BLaER1 treated with 17β-estradiol and CSF1 and Interleukin-3, amounts not matched to agents 10 nM and 100 nM (cell line): ENCODE data around the gene CDKN2B.
"Not testable (repeated sequence)": the region's sequence is repeated elsewhere in the genome, so short reads cannot be mapped to it uniquely, and the experiment has no call there.

Source experiments
- H3K27ac ChIP-seq, 11 experiments: shearing (Covaris generic); formaldehyde crosslinking; 2 replicates each; pipeline ENCODE4 v1.8.1; 2022
- H3K27me3 ChIP-seq, 11 experiments: shearing (Covaris generic); formaldehyde crosslinking; 2 replicates each; pipeline ENCODE4 v1.8.1; 2022
- H3K36me3 ChIP-seq, 11 experiments: shearing (Covaris generic); formaldehyde crosslinking; 2 replicates each; pipeline ENCODE4 v1.8.1; 2022
- H3K4me1 ChIP-seq, 10 experiments: shearing (Covaris generic); formaldehyde crosslinking; 2 replicates each; pipeline ENCODE4 v1.8.1; 2022
- H3K4me2 ChIP-seq, 11 experiments: shearing (Covaris generic); formaldehyde crosslinking; 2 replicates each; pipeline ENCODE4 v1.8.1; 2022
- H3K4me3 ChIP-seq, 10 experiments: shearing (Covaris generic); formaldehyde crosslinking; 2 replicates each; pipeline ENCODE4 v1.8.1; 2022
- H3K9ac ChIP-seq, 11 experiments: shearing (Covaris generic); formaldehyde crosslinking; 2 replicates each; pipeline ENCODE4 v1.8.1; 2022
- H3K9me3 ChIP-seq, 11 experiments: shearing (Covaris generic); formaldehyde crosslinking; replicated peaks in 1 of 11; 2 replicates each; pipeline ENCODE4 v1.8.1; 2022
- H4K20me1 ChIP-seq, 11 experiments: shearing (Covaris generic); formaldehyde crosslinking; 2 replicates each; pipeline ENCODE4 v1.8.1; 2022
- Cebpa-rat ChIP-seq, 11 experiments: shearing (Covaris generic); IDR thresholded peaks; 2 replicates each; pipeline ENCODE4 v1.8.1; 2022

The CDKN2B gene

DNA sequence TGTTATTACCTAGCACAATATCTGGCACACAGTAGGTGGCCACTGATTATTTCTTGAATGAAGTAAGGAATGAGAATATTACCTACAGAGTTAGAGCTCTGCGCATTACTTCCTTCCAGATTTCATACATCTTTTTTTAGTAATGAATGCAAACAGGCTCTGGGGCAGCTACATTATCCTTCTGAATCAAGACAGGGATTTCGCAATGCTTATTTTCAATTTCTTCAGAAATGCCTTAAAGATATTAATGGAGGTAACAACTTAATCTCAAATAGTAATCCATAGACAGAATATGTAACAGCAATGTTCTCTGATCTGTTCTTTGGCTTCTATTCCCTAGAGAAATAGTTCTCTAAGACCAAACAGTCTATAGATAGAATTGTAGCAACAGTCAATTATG, 47.5 kb downstream of the CDKN2B start:
- peaks cover 38 to 42% (median 41%) of the 10 kb centered on the region in 11 experiments for H3K27me3 ChIP-seq
- H4K20me1 ChIP-seq: peaks cover 0 to 20% (median 16%) of the 10 kb centered on the region in 11 experiments; a peak in 16 of 22 replicates
- TF ChIP-seq Cebpa-rat (IDR thresholded peaks at IDR 0.05): peak in 4 of 11 experiments; percentile 10 to 84 (median 70); a peak in 9 of 22 replicates
- H3K4me1 ChIP-seq: peaks cover 9 to 21% (median 12%) of the 10 kb centered on the region in 10 experiments; a peak in 19 of 20 replicates
- H3K36me3 ChIP-seq: no peaks in the 10 kb centered on the region
- H3K4me3 ChIP-seq: no peak overlapping the region
- no peak overlapping the region for H3K27ac ChIP-seq
- no peak overlapping the region for H3K4me2 ChIP-seq
- H3K9me3 ChIP-seq: peaks cover 10 to 33% (median 20%) of the 10 kb centered on the region in 11 experiments
- H3K9ac ChIP-seq: no peak overlapping the region

DNA sequence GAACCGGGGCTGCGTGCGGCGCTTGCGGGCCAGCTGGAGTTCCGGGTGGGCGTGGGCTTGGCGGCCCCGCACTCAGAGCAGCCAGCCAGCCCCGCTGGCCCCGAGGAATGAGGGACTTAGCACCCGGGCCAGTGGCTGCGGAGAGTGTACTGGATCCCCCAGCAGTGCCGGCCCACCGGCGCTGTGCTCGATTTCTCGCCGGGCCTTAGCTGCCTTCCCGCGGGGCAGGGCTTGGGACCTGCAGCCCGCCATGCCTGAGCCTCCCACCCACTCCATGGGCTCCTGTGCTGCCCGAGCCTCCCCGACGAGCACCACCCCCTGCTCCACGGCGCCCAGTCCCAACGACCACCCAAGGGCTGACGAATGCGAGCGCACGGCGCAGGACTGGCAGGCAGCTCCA, 49.8 kb downstream of the CDKN2B start:
- peaks cover 15 to 19% (median 18%) of the 10 kb centered on the region in 11 experiments for H3K27me3 ChIP-seq
- not testable (repeated sequence) for H3K36me3 ChIP-seq, H3K27ac ChIP-seq, H3K4me3 ChIP-seq, H3K4me2 ChIP-seq, H3K9ac ChIP-seq, H4K20me1 ChIP-seq, H3K4me1 ChIP-seq
- H3K9me3 ChIP-seq: peaks cover 10 to 24% (median 18%) of the 10 kb centered on the region in 11 experiments

DNA sequence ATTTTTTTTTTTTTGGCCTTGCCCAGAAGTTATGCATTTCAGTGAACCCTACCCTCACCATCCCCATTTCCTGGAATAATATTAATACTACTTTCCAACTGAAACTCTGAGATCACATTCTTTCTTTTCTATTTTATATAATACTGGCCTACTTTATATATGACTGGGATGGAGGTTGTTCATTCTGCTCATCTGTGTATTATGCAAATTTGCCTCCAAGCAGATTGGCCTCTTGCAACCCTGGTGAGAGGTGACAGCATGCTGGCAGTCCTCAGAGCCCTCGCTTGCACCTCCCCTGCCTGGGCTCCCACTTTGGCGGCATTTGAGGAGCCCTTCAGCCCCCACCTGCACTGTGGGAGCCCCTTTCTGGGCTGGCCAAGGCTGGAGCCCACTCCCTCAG, 50.3 kb downstream of the CDKN2B start:
- H3K4me2 ChIP-seq: no peak overlapping the region
- H4K20me1 ChIP-seq: no peaks in the 10 kb centered on the region
- H3K9ac ChIP-seq: no peak overlapping the region
- TF ChIP-seq Cebpa-rat (IDR thresholded peaks at IDR 0.05): no peak
- H3K4me3 ChIP-seq: no peak overlapping the region
- peaks cover 11 to 15% (median 13%) of the 10 kb centered on the region in 11 experiments for H3K27me3 ChIP-seq
- H3K27ac ChIP-seq: no peak overlapping the region
- H3K9me3 ChIP-seq: peaks cover 7 to 19% (median 17%) of the 10 kb centered on the region in 11 experiments
- no peaks in the 10 kb centered on the region for H3K4me1 ChIP-seq
- no peaks in the 10 kb centered on the region for H3K36me3 ChIP-seq
